Adrenal gland (tissue), 12 donors: ENCODE measurements around the gene CDHR5. TPM values are rescaled to one million over a fixed set of nuclear protein-coding genes. Genes with fewer than 3 reads are reported as not detected.

Source experiments
- DNase-seq, 7 donors: peaks; one replicate each; pipeline ENCODE4 v3.0.0-alpha.2; 2019 to 2020
- H3K27ac ChIP-seq, 5 donors: fragments of 200-600 bp; sonication (generic) in 4 of 5; 1 replicate in 3 of 5; 2 replicates in 2 of 5; pipeline versions ENCODE4 v1.5.1 to v1.8.0; 2016 to 2020; ENCODE audit warnings: mild to moderate bottlenecking in 1 of 5
- H3K27me3 ChIP-seq: fragments of 200-600 bp; 2 replicates; pipeline ENCODE4 v1.8.0; 2021
- H3K36me3 ChIP-seq, 2 donors: fragments of 200-600 bp; replicated peaks in 1 of 2; 1 replicate in 1 of 2; 2 replicates in 1 of 2; pipeline versions ENCODE4 v1.5.1 to v1.8.0; 2018 to 2022
- H3K4me1 ChIP-seq, 2 donors: fragments of 200-600 bp; replicated peaks in 1 of 2; 1 replicate in 1 of 2; 2 replicates in 1 of 2; pipeline versions ENCODE4 v1.5.1 to v1.8.0; 2018 to 2021
- H3K4me3 ChIP-seq, 4 donors: fragments of 200-600 bp; sonication (generic) in 3 of 4; one replicate each; pipeline ENCODE4 v1.5.1; 2016 to 2018
- H3K9me3 ChIP-seq, 3 donors: fragments of 200-600 bp; sonication (generic) in 1 of 3; replicated peaks in 1 of 3; 1 replicate in 2 of 3; 2 replicates in 1 of 3; pipeline versions ENCODE4 v1.5.1 to v1.8.0; 2016 to 2021
- CTCF ChIP-seq, 6 experiments: fragments of 450-650 bp in 4 of 6; fragments of 200-600 bp in 2 of 6; sonication (generic) in 1 of 6; IDR thresholded peaks; 1 replicate in 5 of 6; 2 replicates in 1 of 6; pipeline versions ENCODE4 v1.5.1 to v1.8.0; 2016 to 2021; ENCODE audit warnings: antibody characterized with exemption in 6 of 6, mild to moderate bottlenecking in 2 of 6, moderate library complexity in 1 of 6
- POLR2A ChIP-seq, 2 donors: fragments of 450-650 bp; IDR thresholded peaks; one replicate each; pipeline ENCODE4 v1.6.1; 2017; ENCODE audit warnings: antibody characterized with exemption in 2 of 2, mild to moderate bottlenecking in 2 of 2, moderate library complexity in 1 of 2
- WGBS, 4 donors: extraction: QIAGEN DNeasy Blood & Tissue Kit in 2 of 4; methylation state at CpG; one replicate each; pipeline versions ENCODE4 v1.1.5 to v1.1.7; 2013 to 2017; 5-methylcytosine and 5-hydroxymethylcytosine counted together
- intact Hi-C, 2 donors: fragments of 100-400 bp; cut with DNase I; formaldehyde crosslinking; loops; one replicate each; pipeline versions ENCODE4 v1.14.1 to v1.15.0; 2022 to 2023
- polyA plus RNA-seq, 3 donors: library from polyadenylated mRNA; stranded (reverse); fragments of 200-250 nt in 2 of 3; fragments of 350-450 nt in 1 of 3; fragmentation: Illumina TruSeq in 1 of 3; extraction: RNeasy Lipid Tissue Mini Kit (QIAGEN cat#74804) in 1 of 3; gene quantifications; one replicate each; pipeline ENCODE4 v1.2.3, GENCODE V29; 2013 to 2014
- total RNA-seq, 9 donors: library from RNA; depleted of rRNA in 4 of 9; stranded (reverse); fragments of >200 nt in 4 of 9; fragments of 120-200 nt in 1 of 9; fragmentation: NEBNext Ultra II Directional in 1 of 9; extraction: Animal tissue kit (Norgen Biotek cat#: 25700) in 1 of 9; gene quantifications; one replicate each; pipeline versions ENCODE4 v1.1.0 to v1.2.4, GENCODE V29; 2013 to 2023
- donor health status: healthy with polysubstance abuse.
- donor health status: Bipolar disorder and iron deficiency.
- donor health status: DM: yes; HTN: yes; CAD: no.
- donor health status: DM: no; HTN: no; CAD: no.
- donor health status: DM: no; HTN: no; CAD: no.
- donor health status: DM: yes; HTN: yes; CAD: no.

Gene CDHR5
- total and polyA plus RNA-seq, 12 donors: 0.31 to 5.2 (median 0.93) TPM; not detected in 1

- peaks cover 0 to 8% of the 10 kb centered on the region in 2 donors for H3K36me3 ChIP-seq
- WGBS, 4 donors: 90 to 100% (median 91%) methylated on average over 5 to 25 of the region's 25 CpGs
- TF ChIP-seq CTCF (IDR thresholded peaks at IDR 0.05): no peak
- TF ChIP-seq POLR2A (IDR thresholded peaks at IDR 0.05): no peak
- intact Hi-C loops: no loop called here
- H3K4me3 ChIP-seq: no peak overlapping the region
- DNase-seq: peak in 1 of 7 donors; percentile 14
- H3K27ac ChIP-seq: no peak overlapping the region
- no peaks in the 10 kb centered on the region for H3K9me3 ChIP-seq
- peaks cover 0 to 14% of the 10 kb centered on the region in 2 donors for H3K4me1 ChIP-seq
- no peaks in the 10 kb centered on the region for H3K27me3 ChIP-seq
These were observed 6.7 kb downstream of the CDHR5 start for GRCh38 chr11:617912-618682.

GRCh38 chr11:617199-617911 lies 7.4 kb downstream of the CDHR5 start:
- H3K4me1 ChIP-seq: peaks cover 0 to 14% of the 10 kb centered on the region in 2 donors

GRCh38 chr11:616320-617198 lies 8.2 kb downstream of the CDHR5 start:
- Histone ChIP-seq H3K9me3 (no peaks in the 10 kb centered on the region), H3K4me1 (peaks cover 0 to 14% of the 10 kb centered on the region in 2 donors), H3K27ac (peak overlapping the region in 3 of 5 donors; percentile 14 to 98 (median 87)), H3K27me3 (no peaks in the 10 kb centered on the region), H3K36me3 (peaks cover 0 to 24% of the 10 kb centered on the region in 2 donors), H3K4me3 (peak overlapping the region in 1 of 4 donors; percentile 66)
- WGBS, 4 donors: 81 to 91% (median 85%) methylated on average over 27 to 39 of the region's 39 CpGs
- peak in 2 of 7 donors; percentile 32 to 42 for DNase-seq
- TF ChIP-seq POLR2A (IDR thresholded peaks at IDR 0.05) (no peak), CTCF (IDR thresholded peaks at IDR 0.05) (no peak)
- intact Hi-C loops: no loop called here

More at GRCh38 chr11:617199-617911, 7.4 kb downstream of the CDHR5 start:
- TF ChIP-seq CTCF (IDR thresholded peaks at IDR 0.05) (no peak), POLR2A (IDR thresholded peaks at IDR 0.05) (no peak)
- Histone ChIP-seq H3K27ac (no peak overlapping the region), H3K27me3 (no peaks in the 10 kb centered on the region), H3K9me3 (no peaks in the 10 kb centered on the region), H3K4me3 (no peak overlapping the region), H3K36me3 (peaks cover 0 to 16% of the 10 kb centered on the region in 2 donors)
- peak in 1 of 7 donors; percentile 20 for DNase-seq
- 93 to 95% (median 93%) methylated on average over 24 to 57 of the region's 57 CpGs for WGBS, 4 donors
- intact Hi-C loops: no loop called here
